Natural killer cell (primary cell): Measurements from ENCODE around the gene ESPNL. TPM values are rescaled to one million over a fixed set of nuclear protein-coding genes. Genes with fewer than 3 reads are reported as not detected.
"Not testable (repeated sequence)": the region's sequence is repeated elsewhere in the genome, so short reads cannot be mapped to it uniquely, and the experiment has no call there.

Source experiments
- ATAC-seq, 3 donors: fragments of 150-1000 bp in 2 of 3; fragments of 200-7000 bp in 1 of 3; cut with Tn5 transposase; 1 replicate in 1 of 3; 2 replicates in 2 of 3; pipeline ENCODE4 v1.10.0; 2021; ENCODE audit warnings: mild to moderate bottlenecking in 2 of 3, moderate library complexity in 2 of 3
- DNase-seq, 2 donors: peaks; one replicate each; pipeline versions ENCODE4 v3.0.0 to v3.0.0-alpha.2; 2013 to 2021; ENCODE audit warnings: mixed read lengths in 1 of 2
- H3K27ac ChIP-seq: one replicate; pipeline ENCODE4 v1.5.1; 2013; ENCODE audit warnings: mild to moderate bottlenecking, low read length
- H3K27me3 ChIP-seq: one replicate; pipeline ENCODE4 v1.6.1; 2013; ENCODE audit warnings: low read length; ENCODE audit not compliant: control insufficient read depth, insufficient read depth
- H3K36me3 ChIP-seq: one replicate; pipeline ENCODE4 v1.6.1; 2013; ENCODE audit warnings: low read length; ENCODE audit not compliant: control insufficient read depth, insufficient read depth
- H3K4me1 ChIP-seq: one replicate; pipeline ENCODE4 v1.6.1; 2013; ENCODE audit warnings: low read length; ENCODE audit not compliant: control insufficient read depth, insufficient read depth
- H3K4me3 ChIP-seq: one replicate; pipeline ENCODE4 v1.5.1; 2013; ENCODE audit warnings: low read length
- H3K9me3 ChIP-seq: one replicate; pipeline ENCODE4 v1.6.1; 2013; ENCODE audit warnings: low read length; ENCODE audit not compliant: control insufficient read depth, insufficient read depth
- H3K27ac Mint-ChIP-seq, 2 donors: one replicate each; pipeline ENCODE4 v1.8.0; 2022; ENCODE audit warnings: mild to moderate bottlenecking in 2 of 2, mixed read lengths in 2 of 2, moderate library complexity in 1 of 2
- H3K27me3 Mint-ChIP-seq, 2 donors: one replicate each; pipeline ENCODE4 v1.8.0; 2022; ENCODE audit warnings: low read depth in 2 of 2, mixed read lengths in 2 of 2
- H3K36me3 Mint-ChIP-seq: one replicate; pipeline ENCODE4 v1.8.0; 2022; ENCODE audit warnings: mixed read lengths
- H3K4me1 Mint-ChIP-seq, 2 donors: one replicate each; pipeline ENCODE4 v1.8.0; 2022; ENCODE audit warnings: mixed read lengths in 2 of 2
- H3K4me3 Mint-ChIP-seq: one replicate; pipeline ENCODE4 v1.8.0; 2022; ENCODE audit warnings: mild to moderate bottlenecking, moderate library complexity, mixed read lengths
- H3K9me3 Mint-ChIP-seq, 2 donors: one replicate each; pipeline ENCODE4 v1.8.0; 2022; ENCODE audit warnings: mixed read lengths in 2 of 2
- CTCF ChIP-seq: fragments of 200-600 bp; IDR thresholded peaks from one replicate; pipeline ENCODE4 v1.8.0; 2022; ENCODE audit warnings: antibody characterized with exemption
- WGBS: methylation state at CpG from one replicate; pipeline ENCODE4 v1.1.7; 2013; ENCODE audit warnings: missing lambda C conversion rate; ENCODE audit not compliant: insufficient coverage; 5-methylcytosine and 5-hydroxymethylcytosine counted together
- intact Hi-C: fragments of 100-400 bp; cut with micrococcal nuclease; formaldehyde crosslinking; loops from one replicate; pipeline ENCODE4 v1.14.2; 2022
- total RNA-seq, 4 donors: library from RNA; stranded (reverse); fragments of 120-200 nt in 1 of 4; gene quantifications; one replicate each; pipeline versions ENCODE4 v1.2.3 to v1.2.4, GENCODE V29; 2013 to 2022

Gene ESPNL
- not detected for total RNA-seq
- 0.32 TPM for total RNA-seq (2013)

GRCh38 chr2:238100049-238100820, at the start of gene ESPNL:
ESPNL (plus strand) TSS chr2:238100340; CDS start chr2:238100420, 80 bp downstream.
- Histone ChIP-seq H3K27ac (no peak within 1 kb of the TSS), H3K9me3 (no peaks in the 10 kb centered on the region), H3K4me1 (peaks cover 6% of the 10 kb centered on the region), H3K27me3 (no peaks in the 10 kb centered on the region), H3K4me3 (no peak within 1 kb of the TSS), H3K36me3 (no peaks in the 10 kb centered on the region)
- intact Hi-C loops, result no loop called here
- ATAC-seq (no peak), DNase-seq (no peak)
- no peaks in the 10 kb centered on the region for H3K36me3 Mint-ChIP-seq
- no peaks in the 10 kb centered on the region for H3K9me3 Mint-ChIP-seq
- WGBS, result 78% methylated on average over 37 of the region's 38 CpGs
- TF ChIP-seq CTCF, result no peak
- H3K4me3 Mint-ChIP-seq, result no peak within 1 kb of the TSS
- no peaks in the 10 kb centered on the region for H3K4me1 Mint-ChIP-seq
- no peak within 1 kb of the TSS for H3K27ac Mint-ChIP-seq
- no peaks in the 10 kb centered on the region for H3K27me3 Mint-ChIP-seq

GRCh38 chr2:238053191-238053776, 46.9 kb upstream of the ESPNL start:
- Mint-ChIP-seq H3K27ac (no peak overlapping the region), H3K36me3 (no peaks in the 10 kb centered on the region), H3K4me1 (peaks cover 4 to 6% of the 10 kb centered on the region in 2 donors), H3K4me3 (no peak overlapping the region), H3K9me3 (no peaks in the 10 kb centered on the region), H3K27me3 (peaks cover 0 to 11% of the 10 kb centered on the region in 2 donors)
- no peak for ATAC-seq
- DNase-seq, result no peak
- Histone ChIP-seq H3K4me1 (peaks cover 3% of the 10 kb centered on the region), H3K27me3 (no peaks in the 10 kb centered on the region), H3K27ac (no peak overlapping the region), H3K4me3 (no peak overlapping the region), H3K36me3 (no peaks in the 10 kb centered on the region), H3K9me3 (no peaks in the 10 kb centered on the region)
- WGBS, result 97% methylated on average over 2 of the region's 2 CpGs
- TF ChIP-seq CTCF, result no peak
- intact Hi-C loops, result no loop called here

GRCh38 chr2:238055841-238056240, 44.3 kb upstream of the ESPNL start:
- Mint-ChIP-seq H3K36me3 (no peaks in the 10 kb centered on the region), H3K9me3 (peaks cover 0 to 2% of the 10 kb centered on the region in 2 donors), H3K27me3 (peaks cover 0 to 11% of the 10 kb centered on the region in 2 donors), H3K4me3 (no peak overlapping the region), H3K4me1 (peaks cover 19 to 20% of the 10 kb centered on the region in 2 donors), H3K27ac (no peak overlapping the region)
- Histone ChIP-seq H3K4me3 (no peak overlapping the region), H3K27me3 (no peaks in the 10 kb centered on the region), H3K27ac (no peak overlapping the region), H3K4me1 (peaks cover 7% of the 10 kb centered on the region), H3K9me3 (no peaks in the 10 kb centered on the region), H3K36me3 (no peaks in the 10 kb centered on the region)
- intact Hi-C loops, result no loop called here
- ATAC-seq (no peak), DNase-seq (no peak)
- WGBS, result 47% methylated on average over 3 of the region's 3 CpGs
- no peak for TF ChIP-seq CTCF

- 94% methylated on average over 44 of the region's 44 CpGs for WGBS
- H3K27ac Mint-ChIP-seq, intact Hi-C loops, H3K36me3 Mint-ChIP-seq, H3K4me3 ChIP-seq, H3K9me3 Mint-ChIP-seq, ATAC-seq, H3K9me3 ChIP-seq, DNase-seq, H3K27ac ChIP-seq, H3K27me3 ChIP-seq, H3K36me3 ChIP-seq: not testable (repeated sequence)
- peaks cover 16% of the 10 kb centered on the region for H3K4me1 ChIP-seq
- Mint-ChIP-seq H3K4me3 (peak overlapping the region; percentile 1), H3K27me3 (peaks cover 0 to 11% of the 10 kb centered on the region in 2 donors), H3K4me1 (peaks cover 30 to 32% of the 10 kb centered on the region in 2 donors)
Observed at GRCh38 chr2:238057696-238058575, 42.2 kb upstream of the ESPNL start.
